HG02943 (cell line): ENCODE results near the gene MRPS23.

ENCODE experiments used
- ATAC-seq: cut with Tn5 transposase; IDR thresholded peaks from one replicate; pipeline ENCODE4 v1.9.1; 2021; ENCODE audit warnings: mild to moderate bottlenecking, low read depth, moderate library complexity; ENCODE audit not compliant: unreplicated experiment

MRPS23 gene

DNA sequence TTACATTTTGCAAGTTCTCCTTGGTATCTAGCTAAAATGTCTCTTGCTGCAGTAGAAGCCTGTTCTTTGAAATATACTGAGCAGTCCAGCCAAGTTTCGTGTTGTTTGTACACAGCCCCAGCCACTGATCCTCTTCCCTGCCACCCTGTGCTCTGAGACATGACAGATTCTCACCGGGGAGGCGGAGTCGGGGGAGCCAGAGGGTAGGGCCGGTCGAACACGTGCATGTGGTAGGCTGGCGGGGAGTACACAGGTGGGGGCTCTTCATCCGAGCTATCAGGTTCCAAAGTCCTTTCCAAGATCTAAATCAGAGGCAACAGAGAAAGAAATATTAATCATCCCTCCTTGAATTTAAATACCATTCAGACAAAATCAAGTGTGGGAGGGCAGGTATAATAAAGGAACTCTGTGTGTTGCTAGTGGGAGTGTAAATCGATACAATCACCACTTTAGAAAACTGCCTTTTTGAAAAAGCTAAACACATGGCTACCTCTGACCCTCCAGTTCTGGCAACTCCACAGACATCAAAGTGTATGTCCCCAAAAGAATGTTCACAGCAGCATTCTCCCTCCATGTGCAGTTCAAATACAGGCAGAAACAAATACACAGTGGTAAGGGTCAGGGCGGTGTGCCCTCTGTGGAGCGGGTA, 29.7 kb upstream of the MRPS23 start:
- ATAC-seq: no peak

DNA sequence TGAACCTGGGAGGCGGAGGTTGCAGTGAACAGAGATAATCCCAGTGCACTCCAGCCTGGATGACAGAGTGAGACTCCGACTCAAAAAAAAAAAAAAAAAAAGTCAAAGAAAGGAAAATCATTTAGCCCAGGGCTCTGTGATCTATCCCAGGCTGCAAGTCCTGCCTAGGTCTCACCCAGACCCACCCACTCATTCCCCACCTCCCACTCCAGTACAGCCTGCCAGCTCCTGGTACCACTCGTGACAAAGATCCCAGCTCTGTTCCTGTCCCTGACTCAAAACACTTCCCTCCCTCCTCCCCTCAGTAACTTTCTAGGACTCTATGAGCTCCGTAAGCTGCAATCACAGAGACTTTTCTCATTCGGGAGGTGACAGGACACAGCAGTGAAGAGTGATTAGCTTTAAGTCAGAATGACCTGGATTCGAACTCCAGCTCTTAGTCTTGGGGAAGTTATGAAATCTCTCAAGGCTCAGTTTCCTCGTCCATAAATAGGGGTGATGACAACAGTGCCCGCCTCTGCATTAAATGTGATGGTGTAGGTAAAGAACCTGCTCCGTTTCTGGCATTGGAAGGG, 28.0 kb upstream of the MRPS23 start:
- ATAC-seq: no peak

GRCh38 chr17:57876866-57877237, 27.0 kb upstream of the MRPS23 start:
- ATAC-seq: no peak

DNA sequence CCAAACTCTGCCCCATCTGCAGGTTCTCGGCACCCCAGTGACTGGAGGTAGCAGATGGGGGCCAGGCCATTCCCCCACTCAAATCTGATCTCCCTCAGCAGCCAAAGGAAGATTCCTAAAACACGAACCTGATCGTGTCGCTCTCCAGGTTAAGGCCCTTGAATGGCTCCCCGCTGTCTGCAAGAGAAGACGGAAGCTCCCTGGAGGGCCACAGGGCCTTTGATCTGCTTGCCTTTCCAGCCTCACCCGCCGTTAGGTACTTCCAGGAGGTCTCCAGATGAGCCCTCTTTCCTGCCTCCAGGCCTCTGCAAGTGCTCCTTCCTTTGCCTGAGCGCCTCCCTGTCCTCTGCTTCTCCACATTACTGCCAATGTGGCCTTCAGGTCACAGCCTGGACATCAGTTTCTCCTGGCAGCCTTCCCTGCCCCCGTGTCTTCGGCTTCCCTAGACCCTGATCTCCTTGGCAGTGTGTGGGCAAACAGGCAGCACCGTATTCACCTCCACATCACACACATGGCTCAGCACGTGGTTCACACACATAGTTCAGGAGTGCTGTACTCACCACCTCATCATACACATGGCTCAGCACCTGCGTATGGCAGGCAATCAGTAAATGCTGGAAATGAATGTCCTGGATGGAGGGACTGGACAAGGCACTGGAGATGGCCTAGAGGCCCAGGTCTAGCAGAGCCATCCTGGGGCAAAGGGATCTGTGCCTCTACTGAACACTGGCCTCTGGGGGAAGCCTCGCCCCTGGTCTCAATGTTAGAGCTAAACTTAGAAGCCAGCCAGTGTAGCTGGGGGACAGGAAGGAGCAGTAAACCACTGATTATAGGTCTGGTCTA, 26.4 kb upstream of the MRPS23 start:
- ATAC-seq: no peak

DNA sequence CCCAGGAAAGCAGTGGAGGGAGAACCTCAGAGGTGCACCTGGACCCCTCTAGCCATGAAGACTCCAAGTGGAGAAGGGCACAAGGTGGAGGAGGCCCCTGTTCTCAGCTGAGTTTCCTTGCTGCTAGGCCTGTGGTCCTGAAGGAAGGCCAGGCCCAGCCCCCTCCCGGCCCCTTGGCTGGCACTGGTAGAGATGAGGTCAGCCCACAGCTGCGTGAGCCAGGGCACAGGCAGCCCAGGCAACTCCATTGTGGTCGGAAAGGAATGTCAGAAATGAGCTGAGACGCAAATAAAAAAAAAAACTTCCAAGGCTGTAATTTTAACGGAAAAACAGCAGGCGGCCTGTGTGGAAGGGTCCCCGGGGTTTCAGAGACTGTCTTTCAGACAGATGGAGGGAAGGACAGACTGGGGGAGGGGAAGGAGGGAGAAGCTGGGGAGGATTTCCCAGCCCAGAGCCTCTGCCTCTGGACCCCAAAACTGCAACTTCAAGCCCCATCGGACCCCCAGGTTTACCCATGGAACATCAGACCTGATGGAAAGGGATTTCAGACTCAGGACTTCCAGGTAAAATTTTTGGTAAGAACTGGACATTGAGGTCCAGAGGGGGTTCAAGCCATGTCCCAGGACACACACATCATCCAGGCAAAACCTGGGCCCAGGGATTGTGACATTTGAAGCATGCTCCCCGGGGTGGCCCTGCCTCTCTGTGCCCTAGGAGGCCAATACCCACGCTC, 25.6 kb upstream of the MRPS23 start:
- ATAC-seq: no peak

- ATAC-seq: no peak
These were observed 24.8 kb upstream of the MRPS23 start for GRCh38 chr17:57874434-57875289.

GRCh38 chr17:57874058-57874419, 24.2 kb upstream of the MRPS23 start:
- no peak for ATAC-seq

GRCh38 chr17:57873261-57874057, 23.6 kb upstream of the MRPS23 start:
- ATAC-seq: no peak

DNA sequence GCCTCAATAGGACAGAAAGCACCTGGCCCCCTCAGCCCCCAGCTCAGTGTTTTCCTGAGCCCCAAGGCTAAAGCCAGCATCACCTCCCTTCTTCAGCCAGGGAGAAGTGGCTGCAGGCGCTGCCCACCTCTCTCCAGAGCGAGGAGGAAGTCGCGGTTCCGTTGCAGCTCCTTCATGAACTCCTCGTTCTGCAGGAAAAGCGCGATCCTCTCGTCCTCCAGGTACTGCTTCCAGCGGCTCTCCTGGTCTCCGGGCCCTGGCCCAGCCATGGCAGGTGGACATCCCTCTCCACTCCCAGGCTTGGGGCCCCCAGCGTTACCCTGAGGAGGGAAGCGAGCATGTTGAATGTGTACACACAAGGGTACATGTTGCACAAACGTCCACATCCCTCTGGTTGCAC, 22.7 kb upstream of the MRPS23 start:
- no peak for ATAC-seq

- no peak for ATAC-seq
These were observed 22.0 kb upstream of the MRPS23 start for GRCh38 chr17:57871863-57872262.

DNA sequence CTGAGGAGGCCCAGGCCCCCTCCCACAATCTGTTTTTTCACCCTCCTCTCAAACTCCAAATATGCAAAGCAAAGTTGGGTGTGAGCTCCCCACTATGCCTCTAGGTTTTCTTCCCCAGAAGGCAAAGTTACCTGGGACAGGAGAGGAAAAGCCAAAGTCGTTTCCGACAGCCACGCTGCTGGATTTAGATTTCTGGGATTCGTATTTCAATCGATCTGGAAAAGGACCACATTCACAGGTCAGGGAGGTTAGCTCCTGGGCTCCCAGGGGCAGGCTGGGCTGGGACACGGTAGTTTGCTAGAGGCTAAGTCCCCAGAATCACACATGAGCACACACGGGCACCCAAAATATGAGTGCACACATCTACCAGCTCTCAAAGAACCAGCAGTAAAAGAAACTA, 21.3 kb upstream of the MRPS23 start:
- no peak for ATAC-seq

- no peak for ATAC-seq
These were observed 20.4 kb upstream of the MRPS23 start for GRCh38 chr17:57870283-57870635.

DNA sequence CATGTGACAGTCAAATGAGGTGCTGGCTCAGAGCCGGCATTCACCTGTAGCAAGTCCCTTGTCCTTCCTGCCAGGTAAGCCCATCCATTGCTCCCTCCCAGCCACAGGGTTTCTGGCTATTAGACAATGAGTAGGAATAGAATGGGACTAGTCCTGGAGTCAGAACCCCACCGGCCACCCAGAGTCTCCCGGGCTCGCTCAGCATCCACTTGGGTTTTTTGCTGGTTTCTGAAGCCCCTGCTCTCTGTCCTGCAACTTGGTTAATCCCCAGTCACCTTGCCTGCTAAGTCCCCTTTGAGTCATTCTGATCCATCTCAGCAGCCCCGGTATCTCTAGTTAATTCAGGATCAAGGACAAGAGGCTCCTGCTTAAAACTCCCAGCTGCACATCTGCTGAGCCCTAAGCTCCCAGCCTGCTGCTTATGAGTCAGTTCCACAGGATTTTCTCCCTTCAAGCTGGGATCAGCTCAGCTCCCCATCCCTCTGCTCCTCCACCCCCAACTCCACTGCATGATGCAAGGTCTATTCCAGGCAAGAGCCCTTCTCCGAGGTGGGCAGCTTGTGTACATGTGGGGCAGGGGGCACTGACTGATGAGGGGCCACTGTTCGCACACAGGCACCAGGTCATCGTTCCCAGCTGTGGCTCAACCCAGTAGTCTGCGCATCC, 19.9 kb upstream of the MRPS23 start:
- no peak for ATAC-seq

DNA sequence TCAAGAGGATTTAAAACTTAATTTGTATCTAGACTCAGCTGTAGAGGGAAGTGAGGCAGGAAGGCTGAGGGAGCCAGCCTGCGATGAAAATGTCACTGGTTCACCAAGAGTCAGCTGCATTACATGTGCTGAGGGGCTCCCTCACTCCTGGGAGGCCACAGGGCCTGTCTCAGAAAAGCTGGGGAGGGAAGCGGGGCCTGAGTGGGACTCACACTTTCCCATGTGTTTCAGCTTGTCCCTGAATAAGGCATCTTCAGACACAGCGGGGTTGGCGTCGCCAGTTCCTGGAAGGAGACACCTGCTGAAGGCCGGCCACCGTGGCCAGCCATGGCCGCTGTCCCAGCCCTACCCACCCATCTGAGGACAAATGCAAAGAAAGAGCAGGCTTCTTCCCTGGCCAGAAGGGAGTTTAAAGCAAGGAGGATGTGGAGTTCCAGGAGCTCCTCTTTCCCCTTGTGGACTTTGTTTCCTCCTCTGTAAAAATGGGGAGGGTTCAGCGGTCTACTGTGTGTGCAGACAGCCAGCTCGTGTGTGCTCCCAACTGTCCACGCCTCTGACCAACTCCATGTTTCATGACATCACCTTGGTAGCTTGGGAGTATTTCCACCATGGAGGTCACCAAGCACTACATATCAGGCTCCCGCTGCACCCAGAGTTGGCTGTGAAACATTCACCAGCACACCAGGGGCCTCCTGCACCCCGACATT, 19.2 kb upstream of the MRPS23 start:
- ATAC-seq: no peak

- no peak for ATAC-seq
These were observed 18.4 kb upstream of the MRPS23 start for GRCh38 chr17:57868007-57868909.

GRCh38 chr17:57867126-57867525, 17.3 kb upstream of the MRPS23 start:
- no peak for ATAC-seq

GRCh38 chr17:57866723-57867122, 16.9 kb upstream of the MRPS23 start:
- ATAC-seq: no peak
